ENCODE measurements around the gene AP3S2.

Gene AP3S2

DNA sequence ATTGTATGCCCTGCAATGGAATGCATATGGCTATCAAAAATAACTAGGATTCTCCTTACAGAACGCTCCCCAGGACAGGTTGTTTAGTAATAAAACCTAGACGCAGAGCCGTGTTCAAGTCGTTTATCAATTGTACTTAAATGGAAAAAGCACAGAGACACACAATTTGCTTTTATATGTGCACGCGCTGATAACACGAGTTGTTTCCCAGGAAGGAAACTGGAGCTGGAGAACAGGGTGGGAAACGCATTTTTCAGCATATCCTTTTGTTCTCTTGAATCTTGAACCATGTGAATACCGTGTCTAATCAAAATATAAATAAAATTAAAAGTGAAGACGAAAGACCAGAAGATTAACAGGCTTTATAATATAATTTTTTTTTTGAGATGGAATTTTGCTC lies 75.5 kb downstream of the AP3S2 start:
- no peak for DNase-seq (ENCODE audit: low read depth in 3 of 3, low spot score in 1 of 3)

DNA sequence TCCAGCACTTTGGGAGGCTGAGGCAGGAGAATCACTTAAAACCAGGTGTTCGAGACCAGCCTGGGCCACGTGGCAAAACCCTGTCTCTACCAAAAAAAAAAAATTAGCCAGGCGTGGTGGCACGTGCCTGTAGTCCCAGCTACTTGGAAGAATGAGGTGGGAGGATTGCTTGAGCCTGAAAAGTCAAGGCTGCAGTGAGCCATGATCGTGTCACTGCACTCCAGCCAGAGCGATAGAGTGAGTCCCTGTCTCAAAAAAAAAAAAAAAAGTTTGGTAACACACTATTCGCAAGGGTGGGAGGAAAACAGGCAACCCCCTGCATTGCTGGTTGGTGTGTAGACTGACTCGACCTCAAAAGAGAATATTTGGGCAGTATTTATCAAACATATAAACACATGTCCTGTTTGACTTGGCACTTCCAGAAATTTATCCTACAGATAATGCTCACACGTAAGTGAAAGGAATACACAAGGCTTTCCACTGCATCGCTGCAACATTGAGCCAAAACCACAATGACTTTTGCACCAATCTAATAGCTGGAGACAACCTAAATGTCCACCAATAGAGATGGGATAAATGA lies 76.0 kb downstream of the AP3S2 start:
- no peak for DNase-seq (ENCODE audit: low read depth in 3 of 3, low spot score in 1 of 3)

DNA sequence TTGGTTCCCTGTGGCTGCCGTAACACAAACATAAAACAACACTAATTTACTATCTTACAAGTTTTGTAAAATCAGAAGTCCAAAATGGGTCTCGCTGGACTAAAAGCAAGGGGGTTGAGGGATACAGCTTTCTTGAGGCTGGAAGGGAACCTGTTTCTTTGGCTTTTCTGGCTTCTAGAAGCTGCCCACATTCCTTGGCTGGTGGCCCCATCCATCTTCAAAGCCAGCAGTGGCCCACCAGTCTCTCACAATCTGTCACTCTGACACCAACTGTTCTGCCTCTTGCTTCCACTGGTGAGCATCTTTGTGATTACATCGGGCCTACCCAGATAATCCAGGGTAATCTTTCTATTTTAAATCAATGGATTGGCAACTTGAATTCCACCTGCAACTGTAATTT lies 78.0 kb downstream of the AP3S2 start:
- no peak for DNase-seq (ENCODE audit: low read depth in 3 of 3, low spot score in 1 of 3)

DNA sequence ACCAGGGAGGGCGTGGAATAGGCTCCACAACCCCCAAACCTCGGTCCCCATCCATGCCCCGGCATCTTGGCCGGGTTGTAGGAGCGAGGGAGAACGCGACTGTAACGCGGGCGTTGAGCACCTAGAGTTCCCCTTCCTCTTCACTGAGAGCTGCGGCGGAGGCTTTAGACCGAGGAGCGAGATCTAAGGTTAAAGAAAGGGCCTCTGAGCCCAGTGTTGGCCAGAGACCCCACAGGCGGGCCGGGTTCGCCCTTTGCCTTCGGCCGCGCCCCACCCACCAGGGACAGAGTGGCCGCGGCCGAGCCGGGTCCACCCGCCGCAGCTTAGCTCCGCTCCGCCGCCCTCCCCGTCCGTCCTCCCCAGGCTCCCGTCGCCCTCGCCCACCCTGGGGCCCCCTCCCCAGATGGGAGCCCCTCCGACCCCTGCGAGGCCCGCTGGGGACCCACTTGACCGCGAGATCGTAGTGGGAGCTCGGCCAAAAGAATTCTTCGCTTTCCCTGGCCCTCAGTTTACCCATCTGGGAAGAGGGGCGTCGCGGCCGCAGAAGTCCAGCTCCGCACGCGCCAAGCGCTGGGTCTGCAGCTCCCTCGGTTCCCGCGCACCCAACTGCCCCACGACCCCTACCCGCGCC lies 79.6 kb downstream of the AP3S2 start:
- no peak for DNase-seq (ENCODE audit: low read depth in 3 of 3, low spot score in 1 of 3)

DNA sequence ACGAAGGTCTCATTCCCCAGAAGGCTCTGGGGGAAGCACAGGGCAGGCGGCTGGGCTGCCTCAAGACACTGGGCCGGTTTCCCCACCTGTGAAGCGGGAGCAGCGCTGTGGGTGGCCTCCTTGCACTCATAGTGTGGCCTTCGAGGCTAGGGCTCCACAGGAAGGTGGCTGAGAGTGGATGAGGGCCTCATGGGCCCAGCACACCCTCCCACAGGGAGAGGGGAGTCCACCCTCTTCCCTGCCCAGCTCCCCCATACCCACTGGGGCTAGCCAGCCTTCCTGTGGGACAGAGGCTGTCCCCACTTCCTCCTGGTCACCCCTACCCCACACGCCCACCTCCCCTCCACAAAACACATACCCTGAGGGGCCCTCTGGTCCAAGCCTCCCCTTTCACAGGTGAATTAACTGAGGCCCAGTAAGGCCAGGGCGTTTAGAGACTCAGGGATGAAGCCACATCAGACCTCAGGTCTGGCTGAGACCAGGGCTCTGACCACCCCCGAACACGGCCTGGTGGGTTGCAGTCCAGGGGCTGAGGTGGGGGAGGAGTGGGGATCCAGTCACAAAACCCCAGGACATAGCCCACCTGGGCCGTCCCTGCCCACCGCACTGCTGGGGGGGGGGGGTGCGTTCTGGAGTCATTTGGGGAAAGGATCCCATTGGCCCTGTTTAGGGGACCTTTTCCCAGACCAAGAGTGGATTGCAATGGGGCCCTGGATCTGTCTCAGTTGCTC lies 80.2 kb downstream of the AP3S2 start:
- DNase-seq (ENCODE audit: low read depth in 3 of 3, low spot score in 1 of 3), result no peak

DNA sequence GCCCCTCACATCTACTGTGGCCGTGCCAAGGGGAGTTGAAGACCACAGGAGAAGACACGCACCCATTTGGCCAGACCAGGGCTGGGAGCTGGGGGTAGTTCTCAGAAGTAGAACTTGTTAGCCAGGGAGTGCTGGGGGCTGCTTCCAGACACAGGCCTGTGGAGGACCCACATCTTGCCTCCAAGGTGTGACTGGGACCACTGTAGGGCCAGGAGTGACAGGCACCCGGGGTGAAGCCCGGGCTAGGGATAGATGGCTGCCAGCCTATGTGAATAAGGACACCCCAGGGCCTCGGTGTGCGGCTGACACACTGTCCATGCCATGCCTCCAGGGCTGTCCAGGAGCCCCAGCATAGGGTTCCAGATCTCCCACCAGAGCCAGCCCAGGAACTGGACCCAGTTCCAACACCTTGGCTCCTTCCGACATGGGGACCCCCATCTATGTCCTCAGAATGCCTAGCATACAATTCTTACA lies 80.9 kb downstream of the AP3S2 start:
- DNase-seq (ENCODE audit: low read depth in 3 of 3, low spot score in 1 of 3), result no peak

DNA sequence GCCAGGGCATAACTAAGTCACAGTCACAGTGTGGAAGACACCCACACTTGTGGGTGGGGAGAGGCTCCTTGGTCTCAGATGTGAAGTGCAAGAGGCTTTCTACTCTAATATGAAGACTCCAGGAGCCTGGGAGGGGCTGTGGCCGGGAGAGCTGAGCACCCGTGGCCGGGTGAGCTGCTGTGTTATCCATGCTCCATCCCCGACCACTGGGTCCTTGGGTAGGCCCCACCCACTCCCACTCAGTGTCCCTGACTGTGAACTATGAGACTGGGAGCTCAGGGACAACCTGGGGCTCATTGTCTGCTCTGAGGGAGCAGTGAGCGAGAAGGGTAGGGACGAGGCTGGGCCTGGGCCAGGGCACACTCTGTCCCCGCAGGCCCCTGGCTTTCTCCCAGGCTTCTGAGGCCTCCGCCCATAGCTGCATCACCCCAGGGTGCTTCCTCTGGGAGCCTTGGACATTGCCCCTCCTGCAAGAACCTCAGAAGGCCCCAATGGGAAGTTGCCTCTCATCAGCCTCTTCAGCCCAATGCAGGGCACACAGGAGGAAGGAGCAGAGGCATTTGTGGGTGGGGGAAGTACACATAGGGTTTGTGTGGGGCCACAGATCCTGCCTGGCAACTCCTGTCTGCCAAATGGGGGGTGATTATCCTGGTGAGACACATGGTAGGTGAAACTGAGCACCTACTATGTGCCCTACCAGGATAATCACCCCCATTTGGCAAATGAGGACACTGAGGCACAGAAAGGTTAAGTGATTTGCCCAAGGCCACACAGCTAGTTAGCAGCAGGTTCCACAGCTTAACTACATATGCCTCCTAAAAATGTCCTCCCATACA lies 81.6 kb downstream of the AP3S2 start:
- no peak for DNase-seq (ENCODE audit: low read depth in 3 of 3, low spot score in 1 of 3)

DNA sequence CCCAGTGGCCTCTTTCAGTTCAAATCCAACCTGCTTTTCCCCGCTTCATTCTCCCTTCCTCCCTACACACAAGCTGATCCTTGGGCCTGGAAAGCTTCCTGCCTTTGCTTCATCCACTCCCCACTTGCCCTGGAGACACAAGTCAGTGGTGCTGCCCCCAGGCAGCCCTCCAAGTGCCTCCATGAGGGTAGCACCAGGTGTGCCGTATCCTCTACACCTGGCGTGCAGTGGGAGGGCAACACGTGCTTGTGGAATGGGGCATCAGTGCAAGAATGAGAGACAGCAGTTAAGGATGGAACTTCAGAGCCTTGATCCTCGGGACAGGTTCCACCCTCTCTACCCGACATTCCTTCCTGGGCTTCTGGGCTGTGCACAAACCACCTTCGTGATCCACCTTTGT lies 83.0 kb downstream of the AP3S2 start:
- DNase-seq (ENCODE audit: low read depth in 3 of 3, low spot score in 1 of 3), result no peak

DNA sequence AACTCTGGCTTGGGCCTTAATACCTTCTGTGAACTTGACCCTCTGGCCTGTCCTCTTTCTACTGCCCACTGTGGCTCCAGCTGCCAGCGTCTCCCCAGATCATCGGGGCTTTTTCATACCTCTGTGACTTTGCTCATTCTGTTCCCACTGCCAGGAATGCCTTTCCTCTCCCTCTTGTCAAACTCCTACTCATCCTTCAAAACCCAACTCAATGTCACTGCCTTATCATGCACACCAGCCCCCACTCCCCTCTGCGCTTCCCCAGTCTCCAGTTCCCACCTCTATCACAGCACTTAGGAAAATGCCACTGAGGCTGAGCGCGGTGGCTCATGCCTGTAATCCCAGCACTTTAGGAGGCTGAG lies 84.0 kb downstream of the AP3S2 start:
- no peak for DNase-seq (ENCODE audit: low read depth in 3 of 3, low spot score in 1 of 3)

DNA sequence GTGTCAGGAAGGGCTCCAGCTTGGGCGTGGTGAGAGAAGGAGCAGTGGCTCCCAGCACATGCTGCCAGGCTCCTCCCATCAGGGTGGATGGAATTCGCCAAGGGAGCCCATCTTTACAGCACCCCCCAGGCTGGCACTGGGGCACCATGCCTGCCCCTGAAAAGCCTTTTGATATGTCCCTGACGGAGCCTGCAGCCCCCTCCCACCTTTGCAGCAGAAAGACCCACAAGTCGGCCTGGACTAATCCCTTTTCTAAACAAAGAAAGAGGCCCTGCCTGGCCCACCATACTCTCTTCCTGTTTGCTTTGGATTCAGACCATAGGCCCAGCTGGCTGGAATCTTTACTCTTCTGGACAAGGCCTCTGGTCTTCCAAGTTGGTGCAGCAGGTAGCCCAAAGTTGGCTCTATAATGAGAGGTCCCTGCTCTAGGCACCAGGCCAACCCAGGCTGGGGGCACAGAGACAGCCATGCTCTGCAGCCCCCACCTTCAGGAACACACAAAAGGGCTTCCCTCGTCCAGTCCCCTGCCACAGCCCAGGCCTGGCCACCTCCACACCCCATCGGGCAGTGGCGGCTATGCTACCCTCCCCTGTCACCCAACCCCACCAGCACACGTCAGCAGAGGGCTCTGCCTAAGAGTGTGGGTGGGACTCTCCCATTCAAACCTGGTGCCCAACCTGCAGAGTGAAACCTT lies 84.6 kb downstream of the AP3S2 start:
- DNase-seq (ENCODE audit: low read depth in 3 of 3, low spot score in 1 of 3), result no peak

DNA sequence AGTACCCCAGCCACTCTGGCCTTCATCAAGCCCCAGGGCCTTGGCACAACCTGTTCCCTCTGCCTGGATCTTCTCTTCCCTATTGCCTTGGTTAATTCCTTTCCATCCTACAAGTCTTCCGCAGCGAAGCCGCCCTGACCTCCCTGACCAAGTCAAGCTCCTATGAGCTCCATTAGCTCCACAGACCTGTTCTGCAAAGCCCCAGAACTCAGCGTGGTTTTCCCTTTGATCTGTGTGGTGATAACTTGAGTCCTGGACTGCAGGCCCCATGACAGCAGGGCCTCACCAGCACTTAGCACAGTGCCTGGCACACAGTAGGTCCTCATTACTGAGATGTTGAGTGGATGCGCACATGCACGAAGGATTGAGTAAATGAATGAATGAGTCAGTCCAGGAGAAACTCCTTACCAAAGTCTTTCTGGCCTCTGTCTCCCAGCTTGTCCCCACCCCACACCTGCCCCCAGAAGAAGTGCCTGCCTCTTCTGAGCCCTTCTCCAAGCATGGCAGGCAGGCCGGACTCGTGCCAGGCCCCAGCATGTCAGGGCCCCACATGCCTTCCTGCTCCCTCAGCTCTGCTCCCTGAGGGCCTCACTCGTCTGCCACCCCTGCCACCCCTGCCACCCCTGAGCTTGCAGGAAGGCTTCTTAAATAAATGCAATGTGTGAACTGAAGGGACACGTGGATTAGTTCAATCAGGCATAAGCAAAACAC lies 85.5 kb downstream of the AP3S2 start:
- DNase-seq (ENCODE audit: low read depth in 3 of 3, low spot score in 1 of 3), result no peak

DNA sequence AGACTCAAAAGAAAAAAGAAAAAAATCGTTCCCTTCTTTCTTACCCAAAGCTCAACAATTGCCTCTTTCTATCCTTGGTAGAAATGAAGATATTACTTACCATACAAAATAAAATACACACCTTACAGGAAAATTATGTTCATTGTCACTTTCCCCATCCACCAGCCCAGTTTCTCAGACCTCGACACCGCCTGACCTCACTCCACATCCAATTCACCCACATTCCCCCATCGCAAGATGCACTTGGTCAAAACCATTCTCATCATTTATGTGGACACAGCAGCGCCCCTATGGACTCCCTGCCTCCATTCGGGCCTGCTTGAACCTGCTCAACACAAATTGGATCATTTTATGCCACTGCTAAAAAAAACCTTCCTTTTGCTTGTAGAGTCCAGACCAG lies 86.1 kb downstream of the AP3S2 start:
- no peak for DNase-seq (ENCODE audit: low read depth in 3 of 3, low spot score in 1 of 3)

DNA sequence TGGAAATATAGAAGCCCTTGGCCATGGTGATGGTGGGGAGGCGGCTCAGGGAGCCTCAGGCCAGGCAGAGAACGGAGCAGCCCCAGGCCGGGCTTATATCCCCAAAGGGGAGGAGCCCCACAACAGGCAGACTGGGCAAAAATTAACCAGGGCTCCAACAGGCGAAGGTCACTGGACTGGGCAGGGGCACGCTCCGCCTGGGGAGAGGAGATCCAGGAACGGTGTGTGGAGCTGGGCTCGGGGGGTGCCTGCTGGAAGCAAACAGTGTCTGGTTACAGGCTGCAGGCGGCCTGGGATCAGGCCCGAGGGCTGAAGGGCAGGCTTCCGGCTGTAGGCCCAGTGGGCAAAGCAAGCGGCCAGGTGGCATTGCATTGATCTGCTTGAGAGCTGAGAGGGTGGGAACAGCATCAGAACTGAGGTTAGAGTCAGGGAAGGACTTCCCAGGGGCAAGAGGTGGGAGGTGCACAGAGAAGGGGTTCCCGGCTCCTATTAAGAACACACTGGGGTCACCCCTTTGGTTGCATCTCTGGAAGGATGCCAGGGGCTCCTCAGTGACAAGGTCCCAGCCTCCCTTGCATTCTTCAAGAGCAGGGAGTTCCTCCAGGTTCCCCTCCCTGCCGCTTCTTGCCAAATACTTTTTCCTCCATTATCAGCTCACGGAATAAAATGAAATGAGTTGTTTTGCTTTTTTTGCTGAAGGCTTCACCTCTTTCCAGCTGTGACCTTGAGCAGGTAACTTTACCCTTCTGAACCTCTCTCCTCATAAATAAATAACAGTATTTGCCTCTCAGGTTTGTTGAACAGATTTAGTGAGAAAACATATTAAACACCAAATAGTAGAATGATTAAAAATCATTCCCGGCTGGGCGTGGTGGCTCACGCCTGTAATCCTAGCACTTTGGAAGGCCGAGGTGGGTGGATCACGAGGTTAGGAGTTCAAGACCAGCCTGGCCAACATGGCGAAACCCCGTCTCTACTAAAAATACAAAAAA lies 86.9 kb downstream of the AP3S2 start:
- no peak for DNase-seq (ENCODE audit: low read depth in 3 of 3, low spot score in 1 of 3)

DNA sequence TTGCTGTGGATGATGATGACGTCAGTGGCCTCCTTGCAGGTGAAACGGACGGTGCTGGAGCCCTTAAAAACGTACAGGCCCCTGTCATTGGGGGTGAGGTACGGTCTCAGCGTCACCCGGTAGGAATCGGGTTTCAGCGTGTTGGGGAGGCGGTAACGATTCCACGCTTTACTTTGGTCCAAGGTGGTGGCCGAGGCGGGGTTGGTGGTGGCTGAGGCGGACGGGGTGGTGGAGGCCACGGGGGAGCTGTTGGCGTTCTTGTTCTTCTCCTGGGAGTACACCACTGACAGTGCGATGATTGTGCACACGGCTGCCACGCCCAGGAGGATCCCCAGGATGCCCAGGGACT lies 87.6 kb downstream of the AP3S2 start:
- DNase-seq (ENCODE audit: low read depth in 3 of 3, low spot score in 1 of 3), result no peak

DNA sequence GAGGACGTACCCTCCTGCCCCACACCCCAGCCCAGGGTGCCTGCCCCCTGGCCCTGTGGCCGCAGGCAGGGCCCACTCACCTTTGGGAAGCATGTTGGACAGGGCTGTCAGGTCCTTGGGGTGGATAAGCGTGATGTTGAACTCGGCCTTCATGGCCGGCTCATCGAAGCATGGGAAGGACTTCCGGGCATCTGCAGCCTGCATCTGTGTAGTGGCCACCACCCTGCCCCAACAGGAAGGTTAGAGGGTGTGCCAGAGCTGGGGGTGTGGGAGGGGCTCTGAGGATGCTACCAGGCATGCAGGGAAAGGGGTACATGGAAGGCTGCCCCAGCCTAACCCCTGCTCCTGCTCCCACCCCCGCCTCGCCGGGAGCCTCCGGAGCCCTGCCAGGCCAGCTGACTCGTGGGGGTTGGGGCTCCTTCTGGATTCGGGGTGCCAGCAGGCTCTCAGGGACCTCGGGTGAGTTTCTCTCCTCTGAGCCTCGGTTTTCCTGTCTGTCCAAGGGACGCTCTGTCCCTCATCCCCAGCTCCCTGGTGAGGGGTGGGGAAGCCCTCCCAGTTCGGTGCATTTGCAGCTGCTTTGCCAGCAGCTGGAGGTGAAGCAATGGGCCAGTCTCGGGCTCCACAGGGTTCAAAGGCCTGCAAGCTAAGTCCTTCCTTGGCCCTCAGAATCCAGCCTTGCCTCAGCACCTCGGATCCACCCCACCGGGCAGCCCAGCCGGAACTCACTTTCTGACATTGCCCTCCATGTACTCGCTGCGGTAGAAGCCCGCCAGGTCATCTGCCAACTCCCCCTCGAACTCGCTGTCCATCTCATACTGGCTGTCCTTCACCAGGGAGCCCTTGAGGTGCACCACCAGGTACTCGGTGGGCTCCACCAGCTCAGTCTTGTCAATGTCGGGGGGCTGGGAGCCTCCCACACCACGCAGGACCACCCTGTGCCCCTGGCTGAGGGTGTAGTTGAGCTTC lies 88.3 kb downstream of the AP3S2 start:
- DNase-seq (ENCODE audit: low read depth in 3 of 3, low spot score in 1 of 3), result no peak

DNA sequence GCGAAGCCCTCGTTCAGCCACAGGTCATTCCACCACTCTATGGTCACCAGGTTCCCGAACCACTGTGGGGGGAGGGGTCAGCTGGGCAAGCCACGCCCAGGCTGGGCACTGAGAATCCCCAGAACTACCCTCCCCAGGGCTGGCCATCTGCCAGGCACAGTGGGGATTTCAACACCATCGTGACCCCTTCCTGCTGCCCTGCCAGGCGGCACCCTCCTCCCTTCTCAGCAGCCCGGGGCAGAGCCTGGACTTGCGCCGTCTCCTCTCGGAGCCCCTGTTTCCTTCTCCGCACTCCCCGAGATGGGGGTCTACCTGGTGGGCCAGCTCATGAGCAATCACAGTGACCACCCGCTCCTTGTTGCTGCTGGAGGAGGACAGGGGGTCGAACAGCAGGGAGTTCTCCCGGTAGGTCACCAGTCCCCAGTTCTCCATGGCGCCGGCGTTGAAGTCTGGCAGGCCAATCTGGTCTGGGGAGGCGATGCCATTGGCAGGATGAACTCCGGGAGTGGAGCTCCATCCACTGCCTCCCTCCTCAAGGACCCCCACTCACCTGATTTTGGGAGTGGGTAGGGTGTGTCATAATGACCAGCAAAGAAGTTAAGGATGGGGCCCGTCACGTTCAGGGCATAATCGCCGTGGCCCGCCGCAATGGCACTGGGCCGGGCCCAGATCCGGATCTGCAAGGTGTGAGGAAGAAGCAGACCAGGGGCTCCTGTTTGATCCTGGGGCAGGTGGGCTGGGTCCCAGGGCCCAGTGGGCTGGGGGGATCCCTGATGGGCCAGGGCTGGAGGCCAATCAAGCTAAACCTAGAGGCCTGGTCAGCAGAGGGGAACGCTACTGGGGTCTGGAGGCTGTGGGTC lies 89.6 kb downstream of the AP3S2 start:
- DNase-seq (ENCODE audit: low read depth in 3 of 3, low spot score in 1 of 3), result no peak
